Gastroesophageal sphincter (tissue), 3 donors: ENCODE results near the gene LILRB3.

ENCODE experiments used
- CTCF ChIP-seq, 4 experiments: fragments of 200-600 bp in 2 of 4; fragments of 450-650 bp in 2 of 4; sonication (generic) in 1 of 4; IDR thresholded peaks; one replicate each; pipeline ENCODE4 v1.5.1; 2017 to 2019; ENCODE audit warnings: antibody characterized with exemption in 4 of 4, mild to moderate bottlenecking in 2 of 4, moderate library complexity in 2 of 4
- EP300 ChIP-seq: sonication (generic); formaldehyde crosslinking; IDR thresholded peaks from one replicate; pipeline ENCODE4 v1.6.1; 2017; ENCODE audit warnings: antibody characterized with exemption, mild to moderate bottlenecking
- POLR2AphosphoS5 ChIP-seq: sonication (generic); formaldehyde crosslinking; IDR thresholded peaks from one replicate; pipeline ENCODE4 v1.6.1; 2017; ENCODE audit warnings: antibody characterized with exemption

- TF ChIP-seq POLR2AphosphoS5 = no peak
- no peak for TF ChIP-seq EP300
- TF ChIP-seq CTCF (IDR thresholded peaks at IDR 0.05) = no peak
These were observed 43.5 kb downstream of the LILRB3 start for GRCh38 chr19:54179262-54179852.
